Ishikawa (cell line): Measurements from ENCODE around the gene RMI1.

Experiments used
- RAD21 ChIP-seq: IDR thresholded peaks from 2 replicates; pipeline ENCODE4 v1.6.1; 2012; ENCODE audit warnings: low read depth
- USF1 ChIP-seq: IDR thresholded peaks from 2 replicates; pipeline ENCODE4 v1.6.1; 2012
- YY1 ChIP-seq: IDR thresholded peaks from 2 replicates; pipeline ENCODE4 v1.6.1; 2012; ENCODE audit warnings: low read depth

- TF ChIP-seq YY1 (no peak), RAD21 (no peak), USF1 (no peak)
Measured at GRCh38 chr9:83962165-83962564, 18.4 kb upstream of the RMI1 start.
